ENCODE data around the gene ARMC2. TPM values are rescaled to one million over a fixed set of nuclear protein-coding genes. Genes with fewer than 3 reads are reported as not detected.

Gene ARMC2
- polyA plus RNA-seq, 3 donors, result 1.7 to 7.4 (median 3.5) TPM

DNA sequence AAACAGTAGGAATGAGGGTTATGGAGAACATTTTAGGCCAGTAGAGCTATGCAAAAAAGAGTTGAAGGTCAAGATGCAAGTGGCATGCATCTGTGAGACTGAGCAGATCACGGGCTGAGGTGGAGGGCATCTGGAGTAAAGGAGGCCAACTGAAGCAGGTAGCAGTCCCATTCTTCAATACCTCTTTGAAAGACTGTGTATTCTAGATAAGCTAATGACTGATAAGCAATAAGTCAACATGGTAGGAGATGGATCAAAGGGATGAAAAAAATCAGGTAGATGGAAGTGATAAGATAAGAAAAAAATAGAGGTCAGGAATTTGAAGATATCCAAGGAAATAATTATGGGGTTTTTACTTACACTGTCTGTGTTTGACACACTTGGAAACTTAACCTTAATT is 55.6 kb downstream of the ARMC2 start:
- WGBS (ENCODE audit: insufficient coverage), result 100% methylated on average over 1 of the region's 1 CpG
- TF ChIP-seq, protein P1, sequence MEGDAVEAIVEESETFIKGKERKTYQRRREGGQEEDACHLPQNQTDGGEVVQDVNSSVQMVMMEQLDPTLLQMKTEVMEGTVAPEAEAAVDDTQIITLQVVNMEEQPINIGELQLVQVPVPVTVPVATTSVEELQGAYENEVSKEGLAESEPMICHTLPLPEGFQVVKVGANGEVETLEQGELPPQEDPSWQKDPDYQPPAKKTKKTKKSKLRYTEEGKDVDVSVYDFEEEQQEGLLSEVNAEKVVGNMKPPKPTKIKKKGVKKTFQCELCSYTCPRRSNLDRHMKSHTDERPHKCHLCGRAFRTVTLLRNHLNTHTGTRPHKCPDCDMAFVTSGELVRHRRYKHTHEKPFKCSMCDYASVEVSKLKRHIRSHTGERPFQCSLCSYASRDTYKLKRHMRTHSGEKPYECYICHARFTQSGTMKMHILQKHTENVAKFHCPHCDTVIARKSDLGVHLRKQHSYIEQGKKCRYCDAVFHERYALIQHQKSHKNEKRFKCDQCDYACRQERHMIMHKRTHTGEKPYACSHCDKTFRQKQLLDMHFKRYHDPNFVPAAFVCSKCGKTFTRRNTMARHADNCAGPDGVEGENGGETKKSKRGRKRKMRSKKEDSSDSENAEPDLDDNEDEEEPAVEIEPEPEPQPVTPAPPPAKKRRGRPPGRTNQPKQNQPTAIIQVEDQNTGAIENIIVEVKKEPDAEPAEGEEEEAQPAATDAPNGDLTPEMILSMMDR (IDR thresholded peaks at IDR 0.05), result no peak
- intact Hi-C loops (cut with micrococcal nuclease), result no loop called here
- H3K4me1 Mint-ChIP-seq, result peaks cover 48% of the 10 kb centered on the region
- H3K27ac Mint-ChIP-seq, result peak overlapping the region in 2 of 7 donors; percentile 51 to 81
- Histone ChIP-seq H2AFZ (ENCODE audit: insufficient read depth, low read depth, low read length, poor library complexity, severe bottlenecking) (no peak overlapping the region), H3K9ac (ENCODE audit: insufficient read depth, low read length, poor library complexity, severe bottlenecking) (no peak overlapping the region), H3K36me3 (replicated peaks in 1 of 2; ENCODE audit: control insufficient read depth in 1 of 2, insufficient read depth in 2 of 2, low read length in 2 of 2) (no peaks in the 10 kb centered on the region), H4K20me1 (ENCODE audit: insufficient read depth, low read length) (no peaks in the 10 kb centered on the region), H3K4me2 (replicated peaks; ENCODE audit: extremely low read depth, low read length, poor library complexity, severe bottlenecking) (no peak overlapping the region), H3K27ac (ENCODE audit: low read depth in 1 of 2, low read length in 2 of 2) (no peak overlapping the region), H3K9me3 (replicated peaks in 1 of 2; ENCODE audit: control insufficient read depth in 1 of 2, insufficient read depth in 1 of 2, low read length in 2 of 2) (no peaks in the 10 kb centered on the region), H3K4me3 (replicated peaks in 1 of 3; ENCODE audit: low read depth in 2 of 3, low read length in 3 of 3) (no peak overlapping the region), H3K27me3 (ENCODE audit: control insufficient read depth in 2 of 2, insufficient read depth in 2 of 2, low read length in 2 of 2) (no peaks in the 10 kb centered on the region), H3K4me1 (ENCODE audit: control insufficient read depth in 1 of 2, insufficient read depth in 2 of 2, low read length in 2 of 2) (peaks cover 45 to 50% of the 10 kb centered on the region in 2 donors), H3K79me2 (ENCODE audit: insufficient read depth, low read length) (no peaks in the 10 kb centered on the region)
- no peaks in the 10 kb centered on the region for H3K9me3 Mint-ChIP-seq
- H3K36me3 Mint-ChIP-seq, result no peaks in the 10 kb centered on the region
- H3K27me3 Mint-ChIP-seq (ENCODE audit: low read depth in 3 of 3), result no peaks in the 10 kb centered on the region
- DNase-seq, result no peak
- no peak overlapping the region for H3K4me3 Mint-ChIP-seq

DNA sequence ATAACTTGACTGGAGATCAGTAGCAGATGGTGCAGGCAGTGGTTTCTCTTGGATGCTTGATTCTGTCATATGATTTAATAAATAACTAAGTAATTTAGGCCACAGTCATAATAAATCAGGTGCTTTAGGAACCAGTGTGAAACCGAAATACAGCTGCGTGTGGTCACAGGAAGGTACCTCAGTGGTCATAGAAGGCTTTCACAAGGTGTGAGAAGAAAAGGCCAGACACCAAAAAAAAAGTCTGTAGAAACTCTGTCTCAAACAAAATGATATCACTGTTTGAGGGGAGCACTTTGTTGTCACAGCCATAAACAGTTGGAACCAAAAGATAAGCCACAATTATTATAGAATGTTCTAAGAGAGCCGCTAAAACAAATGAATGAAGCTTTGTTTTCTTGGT is 56.5 kb downstream of the ARMC2 start:
- no peaks in the 10 kb centered on the region for H4K20me1 ChIP-seq (ENCODE audit: insufficient read depth, low read length)
- H3K27me3 ChIP-seq (ENCODE audit: control insufficient read depth in 2 of 2, insufficient read depth in 2 of 2, low read length in 2 of 2), result no peaks in the 10 kb centered on the region
- no peak overlapping the region for H3K9ac ChIP-seq (ENCODE audit: insufficient read depth, low read length, poor library complexity, severe bottlenecking)
- H3K36me3 ChIP-seq (replicated peaks in 1 of 2; ENCODE audit: control insufficient read depth in 1 of 2, insufficient read depth in 2 of 2, low read length in 2 of 2), result no peaks in the 10 kb centered on the region
- H3K9me3 ChIP-seq (replicated peaks in 1 of 2; ENCODE audit: control insufficient read depth in 1 of 2, insufficient read depth in 1 of 2, low read length in 2 of 2), result no peaks in the 10 kb centered on the region
- no peak overlapping the region for H3K4me2 ChIP-seq (replicated peaks; ENCODE audit: extremely low read depth, low read length, poor library complexity, severe bottlenecking)
- intact Hi-C loops (cut with micrococcal nuclease), result no loop called here
- H3K27ac ChIP-seq (ENCODE audit: low read depth in 1 of 2, low read length in 2 of 2), result no peak overlapping the region
- H3K27me3 Mint-ChIP-seq (ENCODE audit: low read depth in 3 of 3), result no peaks in the 10 kb centered on the region
- peaks cover 48% of the 10 kb centered on the region for H3K4me1 Mint-ChIP-seq
- H3K79me2 ChIP-seq (ENCODE audit: insufficient read depth, low read length), result no peaks in the 10 kb centered on the region
- H3K27ac Mint-ChIP-seq, result peak overlapping the region in 1 of 7 donors; percentile 43
- WGBS (ENCODE audit: insufficient coverage), result no CpG with 5 or more reads among the region's 3 CpGs
- no peak overlapping the region for H3K4me3 Mint-ChIP-seq
- no peak for DNase-seq
- H3K9me3 Mint-ChIP-seq, result no peaks in the 10 kb centered on the region
- H3K4me1 ChIP-seq (ENCODE audit: control insufficient read depth in 1 of 2, insufficient read depth in 2 of 2, low read length in 2 of 2), result peaks cover 45 to 50% of the 10 kb centered on the region in 2 donors
- TF ChIP-seq, protein P1 (IDR thresholded peaks at IDR 0.05), result no peak
- no peak overlapping the region for H2AFZ ChIP-seq (ENCODE audit: insufficient read depth, low read depth, low read length, poor library complexity, severe bottlenecking)
- H3K4me3 ChIP-seq (replicated peaks in 1 of 3; ENCODE audit: low read depth in 2 of 3, low read length in 3 of 3), result no peak overlapping the region
- no peaks in the 10 kb centered on the region for H3K36me3 Mint-ChIP-seq

All from CD14-positive monocyte (primary cell).